Measurements from ENCODE around the gene MPZL2. TPM values are rescaled to one million over a fixed set of nuclear protein-coding genes. Genes with fewer than 3 reads are reported as not detected.

MPZL2 gene
- total RNA-seq, 1 experiment from 2014 or later: 0.53 TPM

DNA sequence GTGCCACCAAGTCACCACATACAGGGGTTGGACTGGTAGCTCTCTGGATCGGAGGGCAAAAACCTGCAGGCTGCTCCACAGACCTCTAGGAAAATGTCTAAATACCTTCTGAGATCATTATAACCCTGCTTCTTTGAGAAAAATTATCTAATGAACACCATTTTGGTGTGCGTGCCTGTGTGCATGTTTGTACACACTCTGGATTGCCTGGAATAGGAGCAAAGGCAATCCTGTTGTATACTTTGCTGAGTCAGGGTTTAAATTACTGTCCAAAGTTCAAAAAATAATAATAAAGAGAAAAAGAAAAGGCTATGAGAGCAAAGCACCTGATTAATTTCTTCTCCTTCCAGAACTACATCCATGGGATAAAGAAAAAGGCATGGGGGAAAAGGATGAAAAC lies 50.3 kb downstream of the MPZL2 start:
- DNase-seq (ENCODE audit: low read depth, low spot score): no peak
- in situ Hi-C loops (cut with HindIII; ENCODE audit: low pct_unique_long_range_greater_than_20kb, low sequenced_read_pairs): no loop called here

DNA sequence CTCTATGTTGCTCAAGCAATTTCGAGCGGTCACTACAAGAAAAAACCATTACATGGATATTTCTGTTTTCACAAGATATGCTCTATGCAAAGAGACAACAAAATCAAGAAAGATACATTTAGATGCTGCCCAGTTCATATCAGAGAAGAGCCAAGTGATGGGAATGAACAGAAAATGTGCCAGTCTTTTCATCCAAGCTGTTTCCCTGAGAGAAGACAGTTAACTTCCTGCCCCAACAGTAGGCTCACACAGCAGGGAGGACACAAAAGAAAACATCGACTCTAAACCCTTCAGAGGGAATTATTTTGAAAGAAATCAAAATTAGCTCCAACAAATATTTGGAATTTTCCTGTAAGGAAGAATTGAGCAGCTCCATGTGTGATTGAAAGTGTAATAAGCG lies 50.9 kb downstream of the MPZL2 start:
- DNase-seq (ENCODE audit: low read depth, low spot score): no peak
- in situ Hi-C loops (cut with HindIII; ENCODE audit: low pct_unique_long_range_greater_than_20kb, low sequenced_read_pairs): no loop called here

DNA sequence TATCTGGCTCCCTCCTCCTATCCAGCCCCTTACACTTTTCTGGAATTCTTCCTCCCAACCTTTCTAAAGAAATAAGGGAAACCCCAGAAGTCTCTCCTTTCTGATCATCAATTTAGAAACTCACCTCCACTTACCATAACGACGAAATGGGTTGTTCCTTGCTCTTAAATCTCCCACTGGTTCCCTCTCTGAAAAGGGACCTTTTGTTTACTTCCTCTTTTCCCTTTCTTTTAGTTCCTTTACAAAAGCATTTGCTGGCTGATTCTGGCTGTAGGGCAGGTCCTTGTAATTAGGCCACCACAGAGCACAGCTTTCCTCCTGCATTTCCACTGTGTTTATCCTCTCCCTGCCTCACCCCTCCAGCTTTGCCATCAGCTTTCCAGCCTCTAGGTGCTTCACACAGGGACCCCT lies 51.3 kb downstream of the MPZL2 start:
- in situ Hi-C loops (cut with HindIII; ENCODE audit: low pct_unique_long_range_greater_than_20kb, low sequenced_read_pairs): no loop called here
- DNase-seq (ENCODE audit: low read depth, low spot score): no peak

DNA sequence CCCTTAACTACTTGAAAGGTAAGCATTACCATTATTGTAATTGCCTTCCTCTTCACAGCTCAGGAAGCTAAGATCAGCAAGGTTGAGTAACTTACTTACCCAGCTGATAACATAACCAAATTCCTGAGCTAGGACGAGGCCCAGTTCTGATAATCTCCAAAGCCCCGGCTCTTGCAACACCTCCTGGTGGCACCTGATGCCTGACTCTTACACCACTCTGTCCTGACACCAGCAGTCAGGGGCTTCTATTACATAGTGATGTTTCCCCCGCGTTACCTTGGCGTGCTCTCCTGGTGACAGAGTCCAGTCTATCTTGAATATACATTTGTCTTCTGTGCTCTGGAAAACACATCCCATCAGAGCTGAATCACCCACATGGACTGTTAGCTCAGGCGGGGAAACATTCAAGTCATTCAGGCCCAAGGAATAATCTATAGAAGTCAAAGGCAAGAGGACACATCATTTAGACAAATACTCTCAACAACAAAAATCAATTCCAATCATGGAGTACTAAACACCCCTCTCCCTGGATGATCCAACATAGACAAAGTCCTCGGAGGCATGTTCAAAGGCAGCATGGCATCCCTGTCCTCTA lies 51.9 kb downstream of the MPZL2 start:
- in situ Hi-C loops (cut with HindIII; ENCODE audit: low pct_unique_long_range_greater_than_20kb, low sequenced_read_pairs): no loop called here

DNA sequence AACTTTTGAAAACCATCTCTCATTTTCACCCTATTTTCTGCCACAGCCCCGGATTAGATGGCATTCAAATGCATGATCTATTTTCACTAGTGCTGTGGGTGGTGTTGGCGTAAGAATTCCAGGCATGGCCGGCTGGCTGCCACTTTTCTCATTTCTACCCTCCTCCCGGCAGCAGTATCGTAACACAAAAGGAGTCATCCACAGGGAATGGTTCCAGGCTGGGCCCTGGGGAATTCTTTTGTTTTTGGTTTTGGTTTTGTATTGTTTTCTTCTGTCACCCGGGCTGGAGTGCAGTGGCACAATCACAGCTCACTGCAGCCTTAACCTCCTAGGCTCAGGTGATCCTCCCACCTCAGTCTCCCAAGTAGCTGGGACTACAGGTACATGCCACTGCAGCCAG lies 53.1 kb downstream of the MPZL2 start:
- in situ Hi-C loops (cut with HindIII; ENCODE audit: low pct_unique_long_range_greater_than_20kb, low sequenced_read_pairs): no loop called here
- no peak for DNase-seq (ENCODE audit: low read depth, low spot score)

More for the DNA sequence above, 51.9 kb downstream of the MPZL2 start:
- no peak for DNase-seq (ENCODE audit: low read depth, low spot score)

DNA sequence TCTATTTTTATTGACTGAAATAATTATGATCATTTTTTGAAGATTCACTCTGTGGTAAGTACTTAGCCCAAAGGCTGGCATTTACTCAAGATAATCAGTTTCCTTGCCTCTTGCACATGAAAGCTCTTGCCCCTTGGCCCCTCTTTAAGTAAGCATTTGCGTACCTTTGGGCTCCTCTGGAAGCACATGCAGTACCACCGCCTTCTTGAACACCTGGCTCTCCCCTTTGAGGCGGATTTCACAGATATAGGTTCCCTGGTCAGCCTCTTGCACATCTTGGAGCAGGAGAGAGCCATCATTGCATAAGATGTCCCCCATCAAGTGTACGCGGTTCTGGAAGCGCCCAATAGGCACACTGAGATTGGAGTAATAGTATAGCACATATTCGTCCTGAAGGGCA lies 53.8 kb downstream of the MPZL2 start:
- in situ Hi-C loops (cut with HindIII; ENCODE audit: low pct_unique_long_range_greater_than_20kb, low sequenced_read_pairs): no loop called here
- no peak for DNase-seq (ENCODE audit: low read depth, low spot score)

DNA sequence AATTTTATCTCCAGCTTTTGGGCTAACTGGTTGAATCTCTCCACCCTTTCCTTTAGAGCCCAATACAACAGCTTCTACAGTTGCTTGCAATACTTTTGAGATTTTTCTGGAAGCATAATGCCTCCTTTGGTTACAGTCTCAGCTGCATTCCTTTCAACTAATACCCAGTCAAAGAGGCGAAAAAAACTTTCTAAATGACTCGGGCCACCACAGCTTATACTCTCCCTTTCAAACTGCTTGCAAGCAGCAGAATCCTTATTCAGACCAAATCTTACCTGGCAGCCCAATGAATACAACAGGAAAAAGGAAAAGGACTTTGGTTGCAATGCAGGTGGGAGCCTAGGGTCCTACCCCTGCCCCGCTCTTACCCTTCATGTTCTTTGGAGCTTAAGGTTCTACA lies 55.1 kb downstream of the MPZL2 start:
- DNase-seq (ENCODE audit: low read depth, low spot score): no peak
- in situ Hi-C loops (cut with HindIII; ENCODE audit: low pct_unique_long_range_greater_than_20kb, low sequenced_read_pairs): no loop called here

DNA sequence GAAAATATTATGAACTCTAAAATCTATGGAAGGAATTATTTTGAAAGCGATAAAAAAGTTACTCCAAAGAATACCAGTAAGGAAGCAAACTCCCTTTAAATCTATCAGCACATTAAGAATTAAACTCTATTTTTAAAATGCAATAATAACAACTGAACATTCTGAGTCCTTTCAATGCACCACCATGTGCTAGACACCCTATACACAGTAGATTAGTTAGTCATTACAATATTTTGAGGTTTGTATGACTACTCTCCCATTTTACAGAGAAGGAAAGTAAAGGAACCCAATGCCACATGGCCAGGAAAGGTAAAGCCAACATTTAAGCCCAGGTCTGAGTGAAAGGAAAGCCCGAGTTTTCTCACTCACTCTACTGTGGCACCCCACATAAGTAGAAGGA lies 57.0 kb downstream of the MPZL2 start:
- DNase-seq (ENCODE audit: low read depth, low spot score): no peak
- in situ Hi-C loops (cut with HindIII; ENCODE audit: low pct_unique_long_range_greater_than_20kb, low sequenced_read_pairs): no loop called here

DNA sequence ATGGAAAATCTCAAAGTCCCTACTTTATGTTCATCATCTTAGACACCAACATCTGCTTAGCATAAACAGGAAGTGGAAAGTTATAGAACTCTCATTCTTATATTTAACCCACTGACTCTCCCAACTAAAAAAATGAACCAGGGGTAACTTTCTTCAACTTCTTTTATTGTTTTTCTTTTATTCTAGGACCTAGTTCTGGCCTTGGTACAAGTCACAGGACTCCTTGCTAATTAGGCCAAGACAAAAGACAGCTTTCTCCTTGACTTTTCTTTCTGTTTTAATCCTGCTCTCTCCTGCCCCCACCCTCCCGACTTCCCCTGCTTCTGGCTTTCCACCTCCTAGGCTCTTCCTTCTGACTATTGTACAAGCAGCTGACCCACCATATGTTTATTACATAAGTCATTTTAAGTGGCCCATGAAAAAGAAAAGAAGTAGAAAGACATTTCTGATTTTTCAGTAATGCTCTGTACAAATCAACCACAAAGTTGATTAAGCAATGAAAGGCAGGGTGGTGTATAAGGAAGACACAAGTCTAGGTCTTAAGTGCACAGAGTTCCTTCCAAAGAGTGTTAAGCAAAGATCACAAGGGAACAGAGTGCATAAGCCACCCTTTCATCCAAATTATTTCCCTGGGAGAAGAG lies 57.6 kb downstream of the MPZL2 start:
- in situ Hi-C loops (cut with HindIII; ENCODE audit: low pct_unique_long_range_greater_than_20kb, low sequenced_read_pairs): no loop called here

DNA sequence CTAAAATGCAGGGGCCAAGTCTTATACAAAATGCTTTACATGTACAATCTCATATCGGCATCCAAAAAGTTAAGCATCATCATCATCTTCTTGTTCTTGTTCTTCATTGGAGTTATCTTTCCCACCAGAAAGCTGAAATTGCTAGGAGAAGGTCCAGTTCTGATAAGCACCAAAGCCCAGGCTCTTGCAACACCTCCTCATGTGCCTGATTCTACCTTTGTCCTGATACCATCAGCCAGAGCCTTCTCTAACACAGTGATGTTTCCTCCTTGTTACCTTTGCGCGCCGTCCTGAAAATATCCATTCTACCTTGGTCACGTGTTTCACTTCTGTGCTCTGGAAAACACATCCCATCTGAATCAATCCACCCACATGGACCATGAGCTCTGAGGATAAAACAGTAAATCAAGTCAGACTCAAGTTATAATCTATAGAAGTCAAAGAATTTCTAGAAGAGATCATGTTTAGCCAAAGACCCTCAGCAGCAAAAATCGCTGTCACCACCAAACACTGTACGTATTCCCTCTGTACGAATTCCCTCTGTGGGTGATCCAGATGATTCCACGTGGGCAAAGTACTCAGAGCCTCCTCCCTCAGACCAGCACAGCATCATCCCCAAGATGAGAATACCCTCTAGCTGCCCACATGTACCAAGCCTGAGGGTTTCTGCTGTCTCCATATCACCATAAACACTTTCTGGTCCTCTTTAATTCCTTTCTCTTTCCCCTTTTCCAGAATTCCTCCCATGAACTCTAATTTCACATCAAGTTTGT lies 58.3 kb downstream of the MPZL2 start:
- in situ Hi-C loops (cut with HindIII; ENCODE audit: low pct_unique_long_range_greater_than_20kb, low sequenced_read_pairs): no loop called here

More for the DNA sequence above, 57.6 kb downstream of the MPZL2 start:
- peak; percentile 23 for DNase-seq (ENCODE audit: low read depth, low spot score)

More for the DNA sequence above, 58.3 kb downstream of the MPZL2 start:
- no peak for DNase-seq (ENCODE audit: low read depth, low spot score)

Small RNA genes lying within 50 kb of the gene (small RNA-seq; reads per million reads assigned to genes)
- gene HSPE1P18: 0 reads per million in 2 experiments

Other genes starting within 250 kb of the MPZL2 start
- not detected in 2 replicates for gene TMPRSS4, start 187.2 kb downstream of the MPZL2 start, total RNA-seq (2014; rRNA removed; shearing (Covaris generic))
- gene SMIM35, start 177.3 kb downstream of the MPZL2 start, total RNA-seq (2014; rRNA removed; shearing (Covaris generic)): not detected in 2 replicates
- gene SCN4B, start 111.5 kb downstream of the MPZL2 start, total RNA-seq (2014; rRNA removed; shearing (Covaris generic)): not detected in 2 replicates
- not detected in 2 replicates for gene SCN2B, start 87.7 kb downstream of the MPZL2 start, total RNA-seq (2014; rRNA removed; shearing (Covaris generic))
- gene JAML, start 39.3 kb downstream of the MPZL2 start, total RNA-seq (2014; rRNA removed; shearing (Covaris generic)): not detected in 2 replicates
- not detected in 2 replicates for gene MPZL3, start 11.9 kb downstream of the MPZL2 start, total RNA-seq (2014; rRNA removed; shearing (Covaris generic))
- not detected in 2 replicates for gene CD3E, start 40.4 kb upstream of the MPZL2 start, total RNA-seq (2014; rRNA removed; shearing (Covaris generic))
- gene CD3D, start 78.4 kb upstream of the MPZL2 start, total RNA-seq (2014; rRNA removed; shearing (Covaris generic)): not detected in 2 replicates
- not detected in 2 replicates for gene CD3G, start 80.0 kb upstream of the MPZL2 start, total RNA-seq (2014; rRNA removed; shearing (Covaris generic))
- gene UBE4A, start 95.3 kb upstream of the MPZL2 start, total RNA-seq (2014; rRNA removed; shearing (Covaris generic)): 45.4 and 51.1 TPM in 2 replicates
- 138 and 155 TPM in 2 replicates for gene ATP5MG, start 137.3 kb upstream of the MPZL2 start, total RNA-seq (2014; rRNA removed; shearing (Covaris generic))
- 10.6 and 11.0 TPM in 2 replicates for gene KMT2A, start 172.2 kb upstream of the MPZL2 start, total RNA-seq (2014; rRNA removed; shearing (Covaris generic))